ENCODE measurements around the gene CHADL. TPM values are rescaled to one million over a fixed set of nuclear protein-coding genes. Genes with fewer than 3 reads are reported as not detected.

Gene CHADL
- total and polyA plus RNA-seq, 9 of the 15 experiments (the other 6 are each of a cell fraction or from before 2014, with no cell fraction given), result not detected

GRCh38 chr22:41285820-41286638, 45.3 kb upstream of the CHADL start, which contains the start of gene RANGAP1 (continued):
- TF ChIP-seq SMARCC2 (IDR thresholded peaks at IDR 0.05; ENCODE audit: low read depth) (no peak), ATF6 (CRISPR knock-in tag; IDR thresholded peaks at IDR 0.05) (no peak), ZNF12 (CRISPR knock-in tag; IDR thresholded peaks at IDR 0.05) (no peak), FOXM1 (IDR thresholded peaks at IDR 0.05; ENCODE audit: low read depth) (peak; percentile 91), FOXM1 (CRISPR knock-in tag; IDR thresholded peaks at IDR 0.05; ENCODE audit: low read depth) (no peak), CBX2 (IDR thresholded peaks at IDR 0.05; ENCODE audit: insufficient read depth, low read length, poor library complexity, severe bottlenecking) (no peak), GTF3C2 (IDR thresholded peaks at IDR 0.05; ENCODE audit: borderline replicate concordance, extremely low read depth, insufficient read length) (no peak), CBX1 (IDR thresholded peaks at IDR 0.05; ENCODE audit: low read depth) (no peak), CCNT2 (IDR thresholded peaks at IDR 0.05; ENCODE audit: borderline replicate concordance, extremely low read depth, insufficient read length, low read depth, low read length) (peak; percentile 84), SP2 (IDR thresholded peaks at IDR 0.05; ENCODE audit: extremely low read depth, low read depth, low read length, poor library complexity, severe bottlenecking) (no peak), THAP7 (CRISPR knock-in tag; IDR thresholded peaks at IDR 0.05) (no peak), SIN3A (IDR thresholded peaks at IDR 0.05; ENCODE audit: borderline replicate concordance in 2 of 2, control insufficient read depth in 1 of 2, low read depth in 2 of 2, low read length in 2 of 2) (peak; percentile 24 to 50; a peak in 3 of 4 replicates), ZBTB49 (CRISPR knock-in tag; IDR thresholded peaks at IDR 0.05; ENCODE audit: borderline replicate concordance) (no peak), MAX (CRISPR knock-in tag; IDR thresholded peaks at IDR 0.05) (peak; percentile 72), FOXJ2 (tag; IDR thresholded peaks at IDR 0.05) (peak; percentile 75), CBX5 (IDR thresholded peaks at IDR 0.05; ENCODE audit: borderline replicate concordance, low read depth) (no peak), DDX20 (tag; IDR thresholded peaks at IDR 0.05; ENCODE audit: low read depth) (no peak), LARP7 (IDR thresholded peaks at IDR 0.05) (no peak)
